Raji (cell line): ENCODE measurements around the gene CSRNP2.

ENCODE experiments used
- POLR2A ChIP-seq: IDR thresholded peaks from 2 replicates; pipeline ENCODE4 v1.6.1; 2011; ENCODE audit warnings: low read depth, low read length, control low read depth; ENCODE audit not compliant: insufficient read depth

Gene CSRNP2

DNA sequence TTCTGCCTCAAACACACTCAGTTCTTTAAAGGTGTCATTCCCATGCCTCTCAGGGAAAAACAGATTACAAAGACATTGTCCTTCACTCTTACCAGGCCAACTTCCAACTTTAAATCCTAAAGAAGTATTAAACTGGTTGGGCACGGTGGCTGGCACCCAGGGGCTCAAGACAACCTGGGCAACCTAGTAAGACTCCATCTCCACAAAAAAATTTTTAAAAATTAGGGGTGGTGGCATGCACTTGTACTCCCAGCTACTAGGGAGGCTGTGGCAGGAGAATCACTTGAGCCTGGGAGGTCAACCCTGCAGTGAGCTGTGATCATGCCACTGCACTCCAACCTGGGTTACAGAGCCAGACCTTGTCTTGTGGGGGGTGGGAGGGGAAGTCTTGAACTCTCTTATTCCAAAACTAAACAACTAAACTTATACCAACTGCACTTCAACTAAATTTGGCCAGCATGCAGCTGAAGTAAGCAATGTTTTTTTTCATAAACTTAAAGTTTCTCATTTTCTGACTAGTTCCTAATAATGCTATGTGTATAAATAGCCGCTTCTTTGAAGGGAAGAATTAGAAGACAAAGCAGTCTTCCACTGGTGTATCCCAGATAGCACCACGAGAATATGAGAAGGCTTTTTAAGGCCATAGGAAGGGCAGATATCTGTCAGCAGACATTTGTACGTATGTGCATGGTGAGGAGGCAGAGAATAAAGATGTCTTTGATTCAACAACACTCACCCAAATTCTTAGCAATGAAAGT, 59.6 kb downstream of the CSRNP2 start:
- no peak for TF ChIP-seq POLR2A

DNA sequence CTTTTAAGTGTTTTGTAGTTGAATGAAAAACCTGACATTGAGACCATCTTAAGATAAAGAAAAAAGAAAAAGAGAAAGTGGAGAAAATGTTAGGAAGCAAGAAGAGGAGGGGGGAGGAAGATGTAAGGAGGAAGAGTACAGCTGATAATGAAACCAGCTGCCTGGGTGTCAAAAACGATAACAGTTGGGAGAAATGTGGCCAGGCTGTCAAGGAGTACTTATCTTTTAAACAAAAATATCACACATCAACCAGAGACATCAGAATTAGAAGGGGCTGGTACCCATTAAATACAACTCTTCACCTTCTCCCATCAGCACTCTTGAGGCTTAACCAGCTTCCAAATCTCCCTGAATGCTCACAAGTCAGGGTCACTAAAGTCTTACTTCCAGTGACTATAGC, 61.7 kb downstream of the CSRNP2 start:
- no peak for TF ChIP-seq POLR2A

DNA sequence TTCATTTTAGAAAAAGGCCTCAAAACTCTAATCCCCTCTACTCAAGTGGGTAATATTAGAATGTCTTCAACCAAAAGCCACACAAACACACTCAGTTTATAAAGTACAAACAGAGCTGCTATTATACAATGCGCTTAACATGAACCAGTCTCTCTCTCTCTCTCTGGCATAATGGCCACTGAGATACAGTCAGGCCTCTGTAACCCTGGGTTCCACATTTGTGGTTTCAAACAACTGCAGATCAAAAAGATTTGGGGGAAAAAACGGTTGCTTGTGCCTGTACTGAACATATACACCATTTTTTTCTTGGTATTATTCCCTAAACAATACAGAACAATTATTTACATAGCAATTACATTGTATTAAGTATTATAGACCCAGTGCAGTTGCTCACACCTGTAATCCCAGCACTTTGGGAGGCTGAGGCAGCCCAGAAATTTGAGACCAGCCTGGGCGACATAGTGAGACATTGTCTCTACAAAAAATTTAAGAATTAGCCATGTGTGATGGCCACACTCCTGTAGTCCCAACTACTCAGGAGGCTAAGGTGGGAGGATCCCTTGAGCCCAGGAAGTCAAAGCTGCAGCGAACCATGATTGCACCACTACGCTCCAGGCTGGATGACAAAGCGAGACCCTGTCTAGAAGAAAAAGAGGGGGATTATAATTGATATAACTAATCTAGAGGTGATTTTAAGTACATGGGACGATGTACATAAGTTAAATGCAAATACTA, 62.8 kb downstream of the CSRNP2 start:
- TF ChIP-seq POLR2A = no peak

DNA sequence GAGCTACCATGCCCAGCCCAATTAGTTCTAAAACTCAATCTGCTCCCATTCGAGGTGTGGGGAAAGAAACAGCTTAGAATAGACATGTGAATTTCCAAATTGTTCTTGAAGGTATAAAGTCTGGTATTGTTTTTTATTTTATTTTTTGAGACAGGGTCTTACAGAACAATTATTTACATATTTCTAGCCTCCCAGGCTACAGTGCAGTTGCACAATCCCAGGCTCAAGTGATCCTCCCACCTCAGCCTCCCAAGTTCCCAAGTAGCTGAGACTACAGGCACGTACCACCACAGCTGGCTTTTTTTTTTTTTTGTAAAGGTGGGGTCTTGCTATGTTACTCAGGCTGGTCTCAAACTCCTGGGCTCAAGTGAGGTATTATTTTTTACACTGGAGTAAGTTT, 63.5 kb downstream of the CSRNP2 start:
- no peak for TF ChIP-seq POLR2A

DNA sequence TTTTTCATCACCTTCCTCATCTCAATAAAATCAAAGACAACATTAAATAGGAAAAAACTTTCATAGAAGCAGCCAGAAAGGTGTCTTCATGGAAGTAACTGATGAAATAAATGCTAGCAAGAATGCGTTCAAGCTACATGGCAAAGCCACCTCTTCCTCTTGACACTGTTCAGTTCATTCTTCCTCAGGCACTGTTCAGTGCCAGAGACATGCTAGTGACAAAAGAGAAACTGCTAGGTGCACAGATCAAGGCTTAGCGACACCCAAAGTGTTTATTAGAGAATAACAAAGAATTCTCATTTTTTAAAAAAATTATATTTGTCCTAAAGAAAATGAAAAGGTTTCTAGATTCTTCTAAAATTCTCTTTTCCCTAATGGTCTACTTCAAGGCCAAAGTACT, 64.4 kb downstream of the CSRNP2 start:
- no peak for TF ChIP-seq POLR2A

- TF ChIP-seq POLR2A = no peak
Measured at GRCh38 chr12:51017452-51017851, 65.9 kb downstream of the CSRNP2 start.

DNA sequence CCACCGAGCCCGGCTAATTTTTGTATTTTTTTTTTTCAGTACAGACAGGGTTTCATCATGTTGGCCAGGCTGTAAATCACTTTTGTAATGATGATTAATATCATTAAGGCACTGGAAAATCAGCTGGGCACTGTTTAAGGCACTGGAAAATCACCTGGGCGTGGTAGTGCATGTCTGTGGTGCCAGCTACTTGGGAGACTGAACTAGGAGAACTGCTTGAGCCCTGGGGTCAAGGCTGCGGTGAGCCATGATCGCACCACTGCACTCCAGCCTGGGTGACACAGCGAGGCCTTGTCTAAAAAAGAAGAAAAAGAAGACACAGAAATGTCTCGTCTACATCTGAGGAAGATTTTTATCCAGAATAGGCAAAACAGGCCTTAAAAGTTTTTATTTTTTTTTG, 70.0 kb downstream of the CSRNP2 start:
- no peak for TF ChIP-seq POLR2A

DNA sequence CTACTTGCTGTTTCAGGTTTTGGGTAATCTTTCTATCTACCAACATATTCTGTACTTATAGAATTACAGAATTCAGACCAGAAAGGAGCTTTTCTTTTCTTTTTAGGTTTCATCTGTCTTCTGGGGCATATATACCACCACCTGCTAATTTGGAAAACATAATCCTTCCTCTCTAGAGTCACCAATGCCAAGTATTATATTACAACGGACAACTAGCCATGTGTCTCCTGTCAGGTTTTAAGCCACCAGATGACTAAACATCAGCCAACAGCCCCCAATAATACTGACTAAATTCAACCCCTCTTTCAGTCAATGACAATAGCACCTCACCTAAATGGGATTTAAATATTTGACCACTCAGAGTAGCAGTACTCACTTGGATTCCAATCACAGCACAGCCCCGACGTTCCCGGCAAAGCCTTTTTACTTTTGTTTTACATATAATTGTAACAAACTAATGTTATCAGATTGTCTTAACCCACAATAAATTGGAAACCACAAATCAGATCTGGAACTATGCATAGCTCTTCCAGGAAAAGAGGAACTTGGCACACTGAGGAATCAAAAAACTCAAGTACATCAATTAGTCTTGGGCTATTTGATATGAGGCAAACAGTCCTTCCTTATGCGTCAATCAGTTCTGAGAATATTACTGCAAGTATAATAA, 70.7 kb downstream of the CSRNP2 start:
- TF ChIP-seq POLR2A = no peak

DNA sequence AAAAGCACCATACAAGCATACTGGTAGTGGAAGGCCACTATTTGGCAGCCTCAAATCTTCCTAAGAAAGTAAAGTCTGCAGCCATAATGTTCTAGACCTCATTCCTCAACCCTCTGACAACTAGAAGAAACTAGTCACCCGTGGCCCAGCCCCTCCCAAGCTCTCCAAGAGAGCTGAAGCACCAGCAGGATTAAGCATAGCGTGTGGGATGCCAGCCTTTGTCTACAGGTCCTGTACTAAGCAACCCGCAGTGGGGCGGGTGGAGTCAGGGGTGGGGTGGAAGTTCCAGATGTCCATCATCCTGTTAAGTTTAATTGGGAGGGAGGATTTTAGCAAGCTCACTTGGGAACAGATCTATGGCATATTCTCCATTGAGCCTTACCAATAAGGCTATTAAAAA, 71.4 kb downstream of the CSRNP2 start:
- no peak for TF ChIP-seq POLR2A
